ENCODE measurements around the gene CTSA. TPM values are rescaled to one million over a fixed set of nuclear protein-coding genes. Genes with fewer than 3 reads are reported as not detected.
"Not testable (repeated sequence)": the region's sequence is repeated elsewhere in the genome, so short reads cannot be mapped to it uniquely, and the experiment has no call there.

Gene CTSA
- total and polyA plus RNA-seq, 10 donors = 56.6 to 203 (median 176) TPM

DNA sequence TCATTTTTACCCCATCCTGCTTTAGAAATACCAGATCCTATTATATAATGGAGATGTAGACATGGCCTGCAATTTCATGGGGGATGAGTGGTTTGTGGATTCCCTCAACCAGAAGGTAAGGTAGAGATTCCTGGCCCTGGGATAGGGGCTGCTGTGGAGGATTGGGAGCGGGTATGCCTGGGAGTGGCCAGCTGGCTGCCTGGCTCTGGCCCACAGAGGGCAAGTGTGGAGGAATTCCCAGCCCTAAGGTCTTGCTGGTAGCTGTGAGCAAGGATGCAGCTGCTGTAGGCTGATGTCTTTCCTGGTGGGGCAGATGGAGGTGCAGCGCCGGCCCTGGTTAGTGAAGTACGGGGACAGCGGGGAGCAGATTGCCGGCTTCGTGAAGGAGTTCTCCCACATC, 6.6 kb downstream of the CTSA start:
- WGBS, 5 donors = 93 to 98% (median 96%) methylated on average over 7 of the region's 7 CpGs
- peaks cover 8 to 23% (median 15%) of the 10 kb centered on the region in 6 donors for H3K4me1 ChIP-seq
- no peak overlapping the region for H3K27ac ChIP-seq
- TF ChIP-seq POLR2AphosphoS5 (IDR thresholded peaks at IDR 0.05) (peak in 1 of 3 donors; percentile 26), CTCF (IDR thresholded peaks at IDR 0.05 in 8 of 11, conservative IDR thresholded peaks at IDR 0.05 in 3 of 11) (no peak), POLR2A (IDR thresholded peaks at IDR 0.05) (no peak)
- no peaks in the 10 kb centered on the region for H3K9me3 ChIP-seq
- H3K27me3 ChIP-seq (replicated peaks in 1 of 7) = no peaks in the 10 kb centered on the region
- H3K4me3 ChIP-seq = no peak overlapping the region
- intact Hi-C loops (cut with DNase I; ENCODE audit: low total_unique reads) = no loop called here
- no peak for DNase-seq
- peaks cover 0 to 97% (median 58%) of the 10 kb centered on the region in 6 donors for H3K36me3 ChIP-seq

DNA sequence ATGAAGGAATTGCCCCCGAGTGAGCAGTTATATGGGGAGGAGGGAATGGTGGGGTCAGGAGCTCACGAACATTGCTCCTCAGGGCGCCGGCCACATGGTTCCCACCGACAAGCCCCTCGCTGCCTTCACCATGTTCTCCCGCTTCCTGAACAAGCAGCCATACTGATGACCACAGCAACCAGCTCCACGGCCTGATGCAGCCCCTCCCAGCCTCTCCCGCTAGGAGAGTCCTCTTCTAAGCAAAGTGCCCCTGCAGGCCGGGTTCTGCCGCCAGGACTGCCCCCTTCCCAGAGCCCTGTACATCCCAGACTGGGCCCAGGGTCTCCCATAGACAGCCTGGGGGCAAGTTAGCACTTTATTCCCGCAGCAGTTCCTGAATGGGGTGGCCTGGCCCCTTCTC, 7.2 kb downstream of the CTSA start:
- intact Hi-C loops (cut with DNase I; ENCODE audit: low total_unique reads) = no loop called here
- H3K4me1 ChIP-seq = peaks cover 2 to 17% (median 9%) of the 10 kb centered on the region in 6 donors
- H3K27ac ChIP-seq = no peak overlapping the region
- H3K27me3 ChIP-seq (replicated peaks in 1 of 7) = no peaks in the 10 kb centered on the region
- no peak for DNase-seq
- H3K36me3 ChIP-seq = peaks cover 0 to 92% (median 58%) of the 10 kb centered on the region in 6 donors
- TF ChIP-seq POLR2AphosphoS5 (IDR thresholded peaks at IDR 0.05) (no peak), CTCF (IDR thresholded peaks at IDR 0.05 in 8 of 11, conservative IDR thresholded peaks at IDR 0.05 in 3 of 11) (no peak), POLR2A (IDR thresholded peaks at IDR 0.05) (no peak)
- H3K9me3 ChIP-seq = no peaks in the 10 kb centered on the region
- H3K4me3 ChIP-seq = no peak overlapping the region
- 87 to 96% (median 89%) methylated on average over 9 to 12 of the region's 12 CpGs for WGBS, 5 donors

DNA sequence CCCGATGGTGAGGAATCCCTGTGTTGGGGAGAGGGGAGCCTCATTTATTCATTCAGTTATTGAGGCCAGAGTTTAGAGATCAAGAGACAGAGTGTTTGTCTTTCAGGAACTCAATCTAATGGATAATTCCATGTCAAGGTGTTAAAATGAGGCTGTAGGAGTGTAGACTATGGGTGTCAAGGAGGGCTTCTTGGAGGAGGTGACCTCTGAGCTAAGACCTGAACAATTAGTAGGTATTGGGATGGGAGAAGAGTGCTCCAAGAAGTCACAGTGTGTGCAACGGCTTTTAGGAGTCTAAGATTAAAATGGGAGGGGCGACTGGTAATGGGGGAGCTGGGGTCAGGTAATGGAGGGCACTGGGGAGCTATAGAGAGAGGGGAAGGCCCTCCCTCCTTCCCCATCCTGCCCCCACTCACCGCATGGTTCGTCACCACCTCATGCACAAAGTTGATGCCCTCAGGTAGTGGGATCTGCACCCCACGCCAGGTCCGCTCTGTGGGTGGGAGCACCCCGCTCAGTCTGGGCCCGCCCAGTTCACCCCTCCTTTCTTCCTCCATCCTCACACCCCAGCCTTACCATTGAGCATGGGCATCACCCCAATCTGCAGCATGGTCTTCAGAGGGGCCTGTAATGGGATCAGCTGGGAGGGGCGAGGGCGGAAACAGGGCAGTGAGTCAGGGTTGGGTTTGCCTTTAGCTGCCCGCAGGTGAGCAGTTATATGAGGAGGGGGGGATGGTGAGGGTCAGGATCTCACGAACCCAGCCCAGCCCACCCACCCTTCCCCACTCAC, 8.1 kb downstream of the CTSA start:
- H3K36me3 ChIP-seq = peaks cover 0 to 82% (median 52%) of the 10 kb centered on the region in 6 donors
- WGBS, 5 donors = 86 to 93% (median 90%) methylated on average over 13 of the region's 13 CpGs

GRCh38 chr20:45901332-45901731, 10.2 kb downstream of the CTSA start:
- WGBS, 5 donors = 83 to 95% (median 92%) methylated on average over 6 of the region's 6 CpGs
- intact Hi-C loops (cut with DNase I; ENCODE audit: low total_unique reads); H3K4me1 ChIP-seq; H3K27ac ChIP-seq; H3K4me3 ChIP-seq; DNase-seq; H3K9me3 ChIP-seq; H3K27me3 ChIP-seq (replicated peaks in 1 of 7): not testable (repeated sequence)
- H3K36me3 ChIP-seq = peaks cover 0 to 68% (median 33%) of the 10 kb centered on the region in 6 donors

More for the DNA sequence above, 8.1 kb downstream of the CTSA start:
- no peak for DNase-seq
- Histone ChIP-seq H3K27ac (no peak overlapping the region), H3K4me1 (peaks cover 0 to 7% (median under 1%) of the 10 kb centered on the region in 6 donors), H3K9me3 (no peaks in the 10 kb centered on the region), H3K27me3 (replicated peaks in 1 of 7) (no peaks in the 10 kb centered on the region), H3K4me3 (no peak overlapping the region)
- intact Hi-C loops (cut with DNase I; ENCODE audit: low total_unique reads) = no loop called here
- TF ChIP-seq POLR2AphosphoS5 (IDR thresholded peaks at IDR 0.05) (peak; percentile 9 to 46 (median 27)), CTCF (IDR thresholded peaks at IDR 0.05 in 8 of 11, conservative IDR thresholded peaks at IDR 0.05 in 3 of 11) (no peak)
